Measurements from ENCODE around the gene ZNF277. TPM values are rescaled to one million over a fixed set of nuclear protein-coding genes. Genes with fewer than 3 reads are reported as not detected.

ZNF277 gene
- total RNA-seq, 2 donors from 2014 or later, result 20.3 to 20.4 TPM

- Histone ChIP-seq H3K36me3 (ENCODE audit: control insufficient read depth, insufficient read depth, low read length) (no peaks in the 10 kb centered on the region), H3K4me1 (ENCODE audit: control insufficient read depth, insufficient read depth, low read length) (no peaks in the 10 kb centered on the region), H3K9ac (ENCODE audit: extremely low read depth, low read length, poor library complexity, severe bottlenecking) (no peak overlapping the region), H3K27me3 (ENCODE audit: control insufficient read depth, insufficient read depth, low read length, poor library complexity, severe bottlenecking) (no peaks in the 10 kb centered on the region), H3K27ac (ENCODE audit: low read depth, low read length) (no peak overlapping the region), H3K4me3 (ENCODE audit: low read length) (no peak overlapping the region), H3K9me3 (ENCODE audit: control insufficient read depth, low read length) (no peaks in the 10 kb centered on the region)
- Mint-ChIP-seq H3K9me3 (no peaks in the 10 kb centered on the region), H3K27me3 (ENCODE audit: insufficient read depth) (no peaks in the 10 kb centered on the region), H3K27ac (no peak overlapping the region), H3K36me3 (ENCODE audit: low read depth) (peaks cover 3% of the 10 kb centered on the region), H3K4me1 (no peaks in the 10 kb centered on the region), H3K4me3 (no peak overlapping the region)
- no peak for DNase-seq
- TF ChIP-seq CTCF (conservative IDR thresholded peaks at IDR 0.05), result no peak
- WGBS, 2 experiments (ENCODE audit: insufficient coverage in 1 of 2, insufficient read length in 1 of 2), result 100% methylated on average over 2 of the region's 2 CpGs; no CpG with 5 or more reads in 1 of the 2 experiments
Observed at GRCh38 chr7:112224186-112224585, 17.7 kb downstream of the ZNF277 start.

GRCh38 chr7:112225006-112225405 is 18.5 kb downstream of the ZNF277 start:
- no peaks in the 10 kb centered on the region for H3K4me1 ChIP-seq (ENCODE audit: control insufficient read depth, insufficient read depth, low read length)
- H3K9me3 ChIP-seq (ENCODE audit: control insufficient read depth, low read length), result no peaks in the 10 kb centered on the region
- peaks cover 3% of the 10 kb centered on the region for H3K36me3 Mint-ChIP-seq (ENCODE audit: low read depth)
- H3K27me3 Mint-ChIP-seq (ENCODE audit: insufficient read depth), result no peaks in the 10 kb centered on the region
- no peak overlapping the region for H3K4me3 ChIP-seq (ENCODE audit: low read length)
- TF ChIP-seq CTCF (conservative IDR thresholded peaks at IDR 0.05), result no peak
- DNase-seq, result no peak
- no peak overlapping the region for H3K4me3 Mint-ChIP-seq
- peaks cover 3% of the 10 kb centered on the region for H3K4me1 Mint-ChIP-seq
- no peaks in the 10 kb centered on the region for H3K36me3 ChIP-seq (ENCODE audit: control insufficient read depth, insufficient read depth, low read length)
- no peaks in the 10 kb centered on the region for H3K27me3 ChIP-seq (ENCODE audit: control insufficient read depth, insufficient read depth, low read length, poor library complexity, severe bottlenecking)
- H3K9ac ChIP-seq (ENCODE audit: extremely low read depth, low read length, poor library complexity, severe bottlenecking), result no peak overlapping the region
- no peak overlapping the region for H3K27ac ChIP-seq (ENCODE audit: low read depth, low read length)
- H3K9me3 Mint-ChIP-seq, result no peaks in the 10 kb centered on the region
- H3K27ac Mint-ChIP-seq, result no peak overlapping the region

- Histone ChIP-seq H3K27me3 (ENCODE audit: control insufficient read depth, insufficient read depth, low read length, poor library complexity, severe bottlenecking) (no peaks in the 10 kb centered on the region), H3K36me3 (ENCODE audit: control insufficient read depth, insufficient read depth, low read length) (no peaks in the 10 kb centered on the region), H3K4me3 (ENCODE audit: low read length) (no peak overlapping the region), H3K4me1 (ENCODE audit: control insufficient read depth, insufficient read depth, low read length) (no peaks in the 10 kb centered on the region), H3K9me3 (ENCODE audit: control insufficient read depth, low read length) (no peaks in the 10 kb centered on the region), H3K9ac (ENCODE audit: extremely low read depth, low read length, poor library complexity, severe bottlenecking) (no peak overlapping the region), H3K27ac (ENCODE audit: low read depth, low read length) (no peak overlapping the region)
- no peak for TF ChIP-seq CTCF (conservative IDR thresholded peaks at IDR 0.05)
- H3K27ac Mint-ChIP-seq, result no peak overlapping the region
- 93 to 100% methylated on average over 1 to 4 of the region's 4 CpGs for WGBS, 2 experiments (ENCODE audit: insufficient coverage in 1 of 2, insufficient read length in 1 of 2)
- H3K27me3 Mint-ChIP-seq (ENCODE audit: insufficient read depth), result no peaks in the 10 kb centered on the region
- DNase-seq, result no peak
- peaks cover 3% of the 10 kb centered on the region for H3K4me1 Mint-ChIP-seq
- no peak overlapping the region for H3K4me3 Mint-ChIP-seq
- no peaks in the 10 kb centered on the region for H3K36me3 Mint-ChIP-seq (ENCODE audit: low read depth)
- no peaks in the 10 kb centered on the region for H3K9me3 Mint-ChIP-seq
Observed at GRCh38 chr7:112226701-112227276, 20.3 kb downstream of the ZNF277 start.

Data from endodermal cell (in vitro differentiated cells).